B cell (primary cell): ENCODE results near the gene PRSS16. TPM values are rescaled to one million over a fixed set of nuclear protein-coding genes. Genes with fewer than 3 reads are reported as not detected.

Experiments used
- ATAC-seq: fragments of 200-7000 bp; cut with Tn5 transposase; one replicate; pipeline ENCODE4 v1.10.0; 2021; ENCODE audit warnings: low read depth, mild to moderate bottlenecking, moderate number of reproducible peaks, moderate library complexity
- CTCF ChIA-PET: fragments of 350-600 bp; sonication (Branson Sonifier 250); formaldehyde crosslinking; loops from one replicate; lab custom pipeline; 2021; ENCODE audit warnings: antibody characterized with exemption, inconsistent platforms; lab: Charles Lee
- POLR2A ChIA-PET: fragments of 350-600 bp; sonication (Branson Sonifier 250); formaldehyde crosslinking; loops from one replicate; lab custom pipeline; 2021; ENCODE audit warnings: antibody characterized with exemption; lab: Charles Lee
- DNase-seq: peaks from one replicate; pipeline ENCODE4 v3.0.0; 2013
- H2AFZ ChIP-seq: 2 replicates; pipeline ENCODE4 v1.6.1; 2012; ENCODE audit warnings: mild to moderate bottlenecking, low read depth, low read length; ENCODE audit not compliant: insufficient read depth, poor library complexity, severe bottlenecking
- H3K27ac ChIP-seq, 2 donors: 1 replicate in 1 of 2; 2 replicates in 1 of 2; pipeline ENCODE4 v1.5.1; 2012 to 2013; ENCODE audit warnings: low read length in 2 of 2, mild to moderate bottlenecking in 2 of 2, moderate library complexity in 1 of 2
- H3K27me3 ChIP-seq, 4 experiments: fragments of 200-600 bp in 1 of 4; sonication (generic) in 1 of 4; replicated peaks in 1 of 4; 1 replicate in 2 of 4; 2 replicates in 2 of 4; pipeline versions ENCODE4 v1.6.1 to v1.7.0; 2013 to 2016; ENCODE audit warnings: low read length in 3 of 4, mild to moderate bottlenecking in 2 of 4, mixed read lengths in 1 of 4, moderate library complexity in 1 of 4; ENCODE audit not compliant: insufficient read depth in 4 of 4, control insufficient read depth in 3 of 4; ENCODE audit errors: control extremely low read depth in 1 of 4
- H3K36me3 ChIP-seq, 2 experiments: replicated peaks in 1 of 2; 1 replicate in 1 of 2; 2 replicates in 1 of 2; pipeline versions ENCODE4 v1.6.1 to v1.7.1; 2013; ENCODE audit warnings: low read length in 1 of 2; ENCODE audit not compliant: insufficient read depth in 2 of 2, control insufficient read depth in 1 of 2; ENCODE audit errors: control extremely low read depth in 1 of 2, extremely low read depth in 1 of 2
- H3K4me1 ChIP-seq, 2 donors: fragments of 200-600 bp in 1 of 2; sonication (generic) in 1 of 2; 1 replicate in 1 of 2; 2 replicates in 1 of 2; pipeline versions ENCODE4 v1.5.1 to v1.6.1; 2013 to 2017; ENCODE audit warnings: low read length in 2 of 2; ENCODE audit not compliant: control insufficient read depth in 2 of 2, insufficient read depth in 2 of 2
- H3K4me2 ChIP-seq: replicated peaks from 2 replicates; pipeline ENCODE3; 2012; ENCODE audit warnings: mild to moderate bottlenecking, low read depth, low read length; ENCODE audit not compliant: poor library complexity, severe bottlenecking
- H3K4me3 ChIP-seq, 5 experiments: fragments of 200-600 bp in 1 of 5; sonication (generic) in 1 of 5; 1 replicate in 3 of 5; 2 replicates in 2 of 5; pipeline versions ENCODE4 v1.5.1 to v1.7.0; 2011 to 2016; ENCODE audit warnings: low read length in 4 of 5, mild to moderate bottlenecking in 4 of 5, low read depth in 2 of 5, control low read depth in 1 of 5, moderate library complexity in 1 of 5; ENCODE audit not compliant: insufficient read depth in 1 of 5; ENCODE audit errors: control extremely low read depth in 1 of 5, extremely low read depth in 1 of 5
- H3K79me2 ChIP-seq: fragments of 200-600 bp; sonication (generic); one replicate; pipeline ENCODE4 v1.6.0; 2016; ENCODE audit warnings: low read length; ENCODE audit not compliant: control insufficient read depth, insufficient read depth
- H3K9ac ChIP-seq: fragments of 200-600 bp; sonication (generic); 2 replicates; pipeline ENCODE4 v1.6.1; 2017; ENCODE audit warnings: mild to moderate bottlenecking, low read length, moderate library complexity
- H3K9me3 ChIP-seq, 3 donors: one replicate each; pipeline versions ENCODE4 v1.6.1 to v1.7.1; 2013; ENCODE audit warnings: low read length in 2 of 3; ENCODE audit not compliant: control insufficient read depth in 2 of 3, insufficient read depth in 1 of 3; ENCODE audit errors: control extremely low read depth in 1 of 3
- H4K20me1 ChIP-seq: 2 replicates; pipeline ENCODE4 v1.6.0; 2012; ENCODE audit warnings: mild to moderate bottlenecking, low read length; ENCODE audit not compliant: insufficient read depth, control insufficient read depth, poor library complexity, severe bottlenecking
- H3K27ac Mint-ChIP-seq: one replicate; pipeline ENCODE4 v1.8.0; 2021; ENCODE audit warnings: mixed read lengths
- H3K27me3 Mint-ChIP-seq: one replicate; pipeline ENCODE4 v1.8.0; 2021; ENCODE audit warnings: mixed read lengths
- H3K4me1 Mint-ChIP-seq: one replicate; pipeline ENCODE4 v1.8.0; 2021; ENCODE audit warnings: mixed read lengths
- H3K4me3 Mint-ChIP-seq: one replicate; pipeline ENCODE4 v1.8.0; 2021; ENCODE audit warnings: mixed read lengths
- H3K9me3 Mint-ChIP-seq: one replicate; pipeline ENCODE4 v1.8.0; 2022; ENCODE audit warnings: mixed read lengths; ENCODE audit not compliant: insufficient read depth
- CTCF ChIP-seq: fragments of 200-600 bp; IDR thresholded peaks from one replicate; pipeline ENCODE4 v1.8.0; 2022; ENCODE audit warnings: antibody characterized with exemption, mild to moderate bottlenecking
- EZH2 ChIP-seq: IDR thresholded peaks from 2 replicates; pipeline ENCODE4 v1.6.1; 2012; ENCODE audit warnings: borderline replicate concordance, low read depth, mild to moderate bottlenecking, moderate library complexity, low read length; ENCODE audit not compliant: insufficient read depth, poor library complexity, severe bottlenecking
- WGBS: methylation state at CpG from one replicate; pipeline ENCODE4 v1.1.5; 2013; ENCODE audit warnings: missing lambda C conversion rate; ENCODE audit not compliant: insufficient coverage; 5-methylcytosine and 5-hydroxymethylcytosine counted together
- intact Hi-C: fragments of 100-400 bp; cut with micrococcal nuclease; formaldehyde crosslinking; loops from one replicate; pipeline ENCODE4 v1.10.0; 2022
- polyA plus RNA-seq: library from polyadenylated mRNA; depleted of rRNA; stranded (reverse); fragments of >200 nt; gene quantifications from 2 replicates; pipeline ENCODE4 v1.2.3, GENCODE V29; 2012
- total RNA-seq, 2 donors: library from RNA; stranded (reverse); fragments of 120-200 nt in 1 of 2; gene quantifications; 1 replicate in 1 of 2; 2 replicates in 1 of 2; pipeline versions ENCODE4 v1.2.3 to v1.2.4, GENCODE V29; 2013 to 2022

The PRSS16 gene
- total and polyA plus RNA-seq, 2 donors (not counting 1 experiment from before 2014, with no cell fraction given), result 1.3 to 2.4 TPM

GRCh38 chr6:27255866-27256265 lies 8.4 kb downstream of the PRSS16 start:
- no peak overlapping the region for H3K4me3 Mint-ChIP-seq
- Histone ChIP-seq H3K27me3 (peaks cover 0 to 57% (median 42%) of the 10 kb centered on the region in 4 experiments), H3K9me3 (peaks cover 0 to 36% (median 3%) of the 10 kb centered on the region in 3 donors), H3K79me2 (no peaks in the 10 kb centered on the region), H2AFZ (no peak overlapping the region), H4K20me1 (no peaks in the 10 kb centered on the region), H3K9ac (no peak overlapping the region), H3K4me3 (no peak overlapping the region), H3K4me2 (no peak overlapping the region), H3K4me1 (peaks cover 10 to 11% of the 10 kb centered on the region in 2 donors), H3K36me3 (no peaks in the 10 kb centered on the region), H3K27ac (no peak overlapping the region)
- TF ChIP-seq EZH2 (no peak), CTCF (no peak)
- peaks cover 11% of the 10 kb centered on the region for H3K4me1 Mint-ChIP-seq
- WGBS, result 83% methylated on average over 1 of the region's 1 CpG
- H3K9me3 Mint-ChIP-seq, result no peaks in the 10 kb centered on the region
- intact Hi-C loops, result no loop called here
- peaks cover 66% of the 10 kb centered on the region for H3K27me3 Mint-ChIP-seq
- ATAC-seq (no peak), DNase-seq (no peak)
- H3K27ac Mint-ChIP-seq, result no peak overlapping the region
- POLR2A ChIA-PET, result no interaction called here
- CTCF ChIA-PET, result no interaction called here

GRCh38 chr6:27260369-27260768 lies 12.9 kb downstream of the PRSS16 start:
- no peaks in the 10 kb centered on the region for H4K20me1 ChIP-seq
- peaks cover 67% of the 10 kb centered on the region for H3K27me3 Mint-ChIP-seq
- peaks cover 0 to 26% (median 4%) of the 10 kb centered on the region in 3 donors for H3K9me3 ChIP-seq
- ChIA-PET CTCF (no interaction called here), POLR2A (no interaction called here)
- 21% methylated on average over 18 of the region's 21 CpGs for WGBS
- H3K27ac ChIP-seq, result no peak overlapping the region
- ATAC-seq (no peak), DNase-seq (no peak)
- H3K79me2 ChIP-seq, result no peaks in the 10 kb centered on the region
- H3K4me2 ChIP-seq, result no peak overlapping the region
- TF ChIP-seq EZH2, result no peak
- no peak for TF ChIP-seq CTCF
- no peak overlapping the region for H2AFZ ChIP-seq
- H3K4me3 Mint-ChIP-seq, result no peak overlapping the region
- no peak overlapping the region for H3K27ac Mint-ChIP-seq
- H3K4me1 Mint-ChIP-seq, result no peaks in the 10 kb centered on the region
- no peaks in the 10 kb centered on the region for H3K36me3 ChIP-seq
- H3K27me3 ChIP-seq, result peaks cover 0 to 38% (median 29%) of the 10 kb centered on the region in 4 experiments
- no peaks in the 10 kb centered on the region for H3K4me1 ChIP-seq
- no peaks in the 10 kb centered on the region for H3K9me3 Mint-ChIP-seq
- no peak overlapping the region for H3K9ac ChIP-seq
- intact Hi-C loops, result no loop called here
- H3K4me3 ChIP-seq, result no peak overlapping the region
